Panc1 (cell line): Measurements from ENCODE around the gene TMEM92. TPM values are rescaled to one million over a fixed set of nuclear protein-coding genes. Genes with fewer than 3 reads are reported as not detected.

Experiments used
- ATAC-seq: fragments of 200-7000 bp; cut with Tn5 transposase; 2 replicates; pipeline ENCODE4 v1.9.1; 2020; ENCODE audit warnings: mild to moderate bottlenecking, moderate library complexity
- BruUV-seq: library from RNA; stranded (reverse); fragments of 400-500 nt; replicated peaks from 2 replicates; lab custom pipeline; 2021; lab: Mats Ljungman, UMichigan
- CTCF ChIA-PET: fragments of 300-600 bp; sonication (Branson Sonifier 250); formaldehyde crosslinking; loops from one replicate; lab custom pipeline; 2022; ENCODE audit warnings: antibody characterized with exemption; lab: Charles Lee
- POLR2A ChIA-PET: fragments of 300-600 bp; sonication (Branson Sonifier 250); formaldehyde crosslinking; loops from one replicate; lab custom pipeline; 2022; ENCODE audit warnings: antibody characterized with exemption; lab: Charles Lee
- DNase-seq: peaks from one replicate; pipeline ENCODE4 v3.0.0-alpha.2; 2010; ENCODE audit warnings: low read depth, low spot score
- H3K27ac ChIP-seq: 2 replicates; pipeline ENCODE4 v1.5.1; 2011; ENCODE audit warnings: mild to moderate bottlenecking, low read length, inconsistent platforms
- H3K27me3 ChIP-seq: fragments of 200-500 bp; sonication (Bioruptor generic); 2 replicates; pipeline ENCODE4 v1.6.0; 2014; ENCODE audit warnings: low read length, inconsistent platforms; ENCODE audit not compliant: control insufficient read depth, insufficient read depth
- H3K36me3 ChIP-seq: fragments of 200-500 bp; sonication (Bioruptor generic); 2 replicates; pipeline ENCODE4 v1.5.1; 2014; ENCODE audit warnings: inconsistent platforms, mild to moderate bottlenecking, low read length, moderate library complexity; ENCODE audit not compliant: control insufficient read depth, insufficient read depth
- H3K4me1 ChIP-seq: 2 replicates; pipeline ENCODE4 v1.5.1; 2011; ENCODE audit warnings: inconsistent platforms, mild to moderate bottlenecking, low read length, moderate library complexity; ENCODE audit not compliant: control insufficient read depth, insufficient read depth
- H3K4me3 ChIP-seq, 2 experiments: 2 replicates each; pipeline ENCODE4 v1.5.1; 2011 to 2012; ENCODE audit warnings: low read depth in 2 of 2, low read length in 2 of 2, mild to moderate bottlenecking in 2 of 2, inconsistent platforms in 1 of 2, moderate library complexity in 1 of 2
- H3K9me3 ChIP-seq: fragments of 200-500 bp; sonication (Bioruptor generic); 2 replicates; pipeline ENCODE4 v1.5.1; 2014; ENCODE audit warnings: low read depth, mild to moderate bottlenecking, inconsistent platforms, low read length, moderate library complexity; ENCODE audit not compliant: control insufficient read depth, insufficient read depth
- CTCF ChIP-seq: fragments of 450-650 bp; IDR thresholded peaks from 2 replicates; pipeline ENCODE4 v1.5.1; 2017; ENCODE audit warnings: mild to moderate bottlenecking
- POLR2AphosphoS5 ChIP-seq: IDR thresholded peaks from 2 replicates; pipeline ENCODE4 v1.6.1; 2012; ENCODE audit warnings: mild to moderate bottlenecking, low read depth, low read length, moderate library complexity
- REST ChIP-seq, 2 experiments: IDR thresholded peaks; 2 replicates each; pipeline ENCODE4 v1.6.1; 2011 to 2012; ENCODE audit warnings: low read depth in 2 of 2, control low read depth in 1 of 2, low read length in 1 of 2, mild to moderate bottlenecking in 1 of 2, moderate library complexity in 1 of 2; ENCODE audit not compliant: insufficient read depth in 1 of 2
- SIN3A ChIP-seq: IDR thresholded peaks from 2 replicates; pipeline ENCODE4 v1.6.1; 2012; ENCODE audit warnings: low read depth, mild to moderate bottlenecking, low read length, moderate library complexity, borderline replicate concordance; ENCODE audit not compliant: insufficient read depth
- TCF7L2 ChIP-seq: IDR thresholded peaks from 2 replicates; pipeline ENCODE4 v1.6.1; 2011; ENCODE audit warnings: mild to moderate bottlenecking, low read depth, low read length, inconsistent platforms
- in situ Hi-C: cut with HindIII; loops from 2 replicates; pipeline ENCODE4 v1.10.0; 2016; ENCODE audit warnings: low sequenced_read_pairs, low pct_unique_long_range_greater_than_20kb
- intact Hi-C: fragments of 100-400 bp; cut with micrococcal nuclease; formaldehyde crosslinking; loops from one replicate; pipeline ENCODE4 v1.10.0; 2022; ENCODE audit not compliant: unreplicated experiment
- total RNA-seq: library from RNA; stranded (reverse); gene quantifications from one replicate; pipeline ENCODE4 v1.2.1, GENCODE V29; 2021; ENCODE audit not compliant: unreplicated experiment

The TMEM92 gene
- total RNA-seq, 1 experiment from 2014 or later: 0.54 TPM

- H3K4me1 ChIP-seq: peaks cover 8% of the 10 kb centered on the region; the same call in 1 of the 2 replicates
- H3K4me3 ChIP-seq: no peak overlapping the region
- CTCF ChIA-PET: interaction anchor here (0.7 to 2.4 kb wide), 5 partner anchors 10 to 178 kb away, joined by 3 to 12 read pairs (median 6); no protein-coding TSS in a partner anchor
- no peaks in the 10 kb centered on the region for H3K27me3 ChIP-seq
- no peaks in the 10 kb centered on the region for H3K36me3 ChIP-seq
- no peak for ATAC-seq
- no peaks in the 10 kb centered on the region for H3K9me3 ChIP-seq
- in situ Hi-C loops (no loop called here), intact Hi-C loops (no loop called here)
- TF ChIP-seq TCF7L2 (no peak), SIN3A (no peak), CTCF (no peak), REST (IDR thresholded peaks at IDR 0.05; ENCODE audit: insufficient read depth in 1 of 2, low read depth in 2 of 2, low read length in 1 of 2) (no peak), POLR2AphosphoS5 (no peak)
- H3K27ac ChIP-seq: no peak overlapping the region
- POLR2A ChIA-PET: interaction anchor here (1.2 kb wide), 1 partner anchor 9 kb away, joined by 3 read pairs; no protein-coding TSS in a partner anchor
- no peak for DNase-seq
- no TSS peak for BruUV-seq
Measured at GRCh38 chr17:50290933-50291332, 16.7 kb downstream of the TMEM92 start.

GRCh38 chr17:50292465-50292864, 18.2 kb downstream of the TMEM92 start:
- Histone ChIP-seq H3K36me3 (no peaks in the 10 kb centered on the region), H3K4me1 (peaks cover 8% of the 10 kb centered on the region; the same call in 1 of the 2 replicates), H3K4me3 (no peak overlapping the region), H3K27ac (no peak overlapping the region), H3K9me3 (no peaks in the 10 kb centered on the region), H3K27me3 (no peaks in the 10 kb centered on the region)
- BruUV-seq: no TSS peak
- POLR2A ChIA-PET: interaction anchor here (0.7 kb wide), 2 partner anchors 40 to 53 kb away, joined by 5 to 6 read pairs; no protein-coding TSS in a partner anchor
- CTCF ChIA-PET: interaction anchor here (0.6 to 2.4 kb wide), 6 partner anchors 18 to 198 kb away, joined by 3 to 12 read pairs (median 4); partner anchors contain the start of gene TMEM92
- intact Hi-C loops: no loop called here
- in situ Hi-C loops: no loop called here
- no peak for TF ChIP-seq REST (IDR thresholded peaks at IDR 0.05; ENCODE audit: insufficient read depth in 1 of 2, low read depth in 2 of 2, low read length in 1 of 2)
- TF ChIP-seq SIN3A: no peak
- TF ChIP-seq TCF7L2: no peak
- no peak for TF ChIP-seq POLR2AphosphoS5
- no peak for ATAC-seq
- no peak for DNase-seq
